GM23338 (cell line): ENCODE data around the gene ARHGAP11B.
"Not testable (repeated sequence)": the region's sequence is repeated elsewhere in the genome, so short reads cannot be mapped to it uniquely, and the experiment has no call there.

Source experiments
- ATAC-seq: fragments of 200-7000 bp; cut with Tn5 transposase; 3 replicates; pipeline ENCODE4 v1.9.1; 2020
- DNase-seq: peaks from one replicate; pipeline ENCODE4 v3.0.0-alpha.2; 2015; ENCODE audit warnings: low spot score
- H2AFZ ChIP-seq: fragments of 200-600 bp; sonication (generic); 2 replicates; pipeline ENCODE4 v1.8.0; 2016; ENCODE audit warnings: antibody characterized with exemption, mild to moderate bottlenecking, moderate library complexity
- H3F3A ChIP-seq: fragments of 200-600 bp; sonication (generic); replicated peaks from 2 replicates; pipeline ENCODE4 v1.8.0; 2017; ENCODE audit warnings: antibody characterized with exemption, mixed run types, low read depth
- H3K27ac ChIP-seq: fragments of 200-600 bp; sonication (generic); 2 replicates; pipeline ENCODE4 v1.6.1; 2016; ENCODE audit warnings: low read depth
- H3K27me3 ChIP-seq: fragments of 200-600 bp; sonication (generic); 2 replicates; pipeline ENCODE4 v1.8.0; 2016; ENCODE audit warnings: mild to moderate bottlenecking, mixed run types, moderate library complexity; ENCODE audit not compliant: insufficient read depth
- H3K36me3 ChIP-seq: fragments of 200-600 bp; sonication (generic); 2 replicates; pipeline ENCODE4 v1.8.0; 2016; ENCODE audit warnings: mild to moderate bottlenecking; ENCODE audit not compliant: insufficient read depth
- H3K4me1 ChIP-seq: fragments of 200-600 bp; sonication (generic); 2 replicates; pipeline ENCODE4 v1.8.0; 2016; ENCODE audit warnings: mild to moderate bottlenecking, moderate library complexity; ENCODE audit not compliant: insufficient read depth
- H3K4me2 ChIP-seq: fragments of 200-600 bp; sonication (generic); 2 replicates; pipeline ENCODE4 v1.7.1; 2017; ENCODE audit warnings: mixed run types
- H3K4me3 ChIP-seq: fragments of 200-600 bp; sonication (generic); 2 replicates; pipeline ENCODE4 v1.6.1; 2016; ENCODE audit warnings: mixed run types
- H3K79me2 ChIP-seq: fragments of 200-600 bp; sonication (generic); replicated peaks from 2 replicates; pipeline ENCODE4 v1.8.0; 2017; ENCODE audit warnings: mild to moderate bottlenecking; ENCODE audit not compliant: insufficient read depth
- H3K9me2 ChIP-seq: fragments of 200-600 bp; sonication (generic); 2 replicates; pipeline ENCODE4 v1.8.0; 2017; ENCODE audit not compliant: insufficient read depth
- H4K20me1 ChIP-seq: fragments of 200-600 bp; sonication (generic); replicated peaks from 2 replicates; pipeline ENCODE4 v1.8.0; 2017; ENCODE audit warnings: mild to moderate bottlenecking; ENCODE audit not compliant: insufficient read depth
- H3K27ac Mint-ChIP-seq: 2 replicates; pipeline ENCODE4 v1.8.0; 2020; ENCODE audit warnings: inconsistent platforms, mild to moderate bottlenecking, moderate library complexity, mixed read lengths
- H3K27me3 Mint-ChIP-seq: 3 replicates; pipeline ENCODE4 v1.8.0; 2022; ENCODE audit warnings: low read depth, mild to moderate bottlenecking, moderate library complexity, mixed read lengths, inconsistent platforms; ENCODE audit not compliant: insufficient read depth, poor library complexity
- H3K36me3 Mint-ChIP-seq: 3 replicates; pipeline ENCODE4 v1.8.0; 2021; ENCODE audit warnings: low read depth, mild to moderate bottlenecking, inconsistent platforms, moderate library complexity, mixed read lengths
- H3K4me1 Mint-ChIP-seq: 3 replicates; pipeline ENCODE4 v1.8.0; 2020; ENCODE audit warnings: mild to moderate bottlenecking, inconsistent platforms, mixed read lengths
- H3K4me3 Mint-ChIP-seq: 3 replicates; pipeline ENCODE4 v1.8.0; 2021; ENCODE audit warnings: moderate library complexity, mild to moderate bottlenecking, inconsistent platforms, mixed read lengths
- H3K9me3 Mint-ChIP-seq: 3 replicates; pipeline ENCODE4 v1.8.0; 2020; ENCODE audit warnings: moderate library complexity, mild to moderate bottlenecking, inconsistent platforms, mixed read lengths
- EZH2 ChIP-seq: fragments of 200-600 bp; sonication (generic); IDR thresholded peaks from one replicate; pipeline ENCODE4 v1.8.0; 2017; ENCODE audit warnings: antibody characterized with exemption, mild to moderate bottlenecking, low read depth; ENCODE audit not compliant: unreplicated experiment
- EZH2phosphoT487 ChIP-seq: fragments of 200-600 bp; sonication (generic); IDR thresholded peaks from one replicate; pipeline ENCODE4 v1.8.1; 2018; ENCODE audit warnings: antibody characterized with exemption; ENCODE audit not compliant: unreplicated experiment
- NANOG ChIP-seq: IDR thresholded peaks from 2 replicates; pipeline ENCODE4 v1.6.1; 2016; ENCODE audit warnings: antibody characterized with exemption, borderline replicate concordance
- POLR2AphosphoS5 ChIP-seq: IDR thresholded peaks from 2 replicates; pipeline ENCODE4 v1.6.1; 2016; ENCODE audit warnings: antibody characterized with exemption, low read depth

Gene ARHGAP11B

GRCh38 chr15:30621342-30621741 is 4.6 kb upstream of the ARHGAP11B start:
- H3K27ac Mint-ChIP-seq, H4K20me1 ChIP-seq: not testable (repeated sequence)

GRCh38 chr15:30626194-30626565 is 252 bp downstream of the ARHGAP11B start:
- H4K20me1 ChIP-seq, H3K9me3 Mint-ChIP-seq, H3K36me3 ChIP-seq, H3F3A ChIP-seq, H3K9me2 ChIP-seq, H3K27me3 ChIP-seq, H3K4me1 ChIP-seq, H3K4me1 Mint-ChIP-seq, H2AFZ ChIP-seq, H3K36me3 Mint-ChIP-seq, H3K27me3 Mint-ChIP-seq: not testable (repeated sequence)
- TF ChIP-seq POLR2AphosphoS5 = 0 out of 2 replicates have a peak, but pooled peaks have one; percentile 5
- peak overlapping the region; percentile 94 for H3K4me3 ChIP-seq
- H3K79me2 ChIP-seq = peaks cover 54% of the 10 kb centered on the region
- peak overlapping the region; percentile 95 for H3K27ac Mint-ChIP-seq
- ATAC-seq (peak; percentile 74; the same call in 2 of the 3 replicates), DNase-seq (peak; percentile 14)
- peak overlapping the region; percentile 86; the same call in 1 of the 2 replicates for H3K27ac ChIP-seq
- peak overlapping the region; percentile 98 for H3K4me3 Mint-ChIP-seq
- peak overlapping the region; percentile 56 for H3K4me2 ChIP-seq

More at GRCh38 chr15:30621342-30621741, 4.6 kb upstream of the ARHGAP11B start:
- not testable (repeated sequence) for H3K9me2 ChIP-seq, H3K4me3 ChIP-seq, H2AFZ ChIP-seq, H3K79me2 ChIP-seq, H3K4me1 ChIP-seq, H3K36me3 Mint-ChIP-seq, H3K27me3 ChIP-seq, H3K27me3 Mint-ChIP-seq, H3K9me3 Mint-ChIP-seq, H3K36me3 ChIP-seq, H3F3A ChIP-seq, H3K4me2 ChIP-seq, H3K4me1 Mint-ChIP-seq, H3K27ac ChIP-seq, H3K4me3 Mint-ChIP-seq
- ATAC-seq (peak; percentile 10), DNase-seq (peak; percentile 23)

GRCh38 chr15:30626632-30627031 is 704 bp downstream of the ARHGAP11B start:
- not testable (repeated sequence) for H3F3A ChIP-seq, H3K4me1 Mint-ChIP-seq, H2AFZ ChIP-seq, H4K20me1 ChIP-seq, H3K27me3 ChIP-seq, H3K27me3 Mint-ChIP-seq, H3K9me2 ChIP-seq, H3K4me1 ChIP-seq, H3K36me3 Mint-ChIP-seq, H3K9me3 Mint-ChIP-seq, H3K36me3 ChIP-seq, H3K27ac ChIP-seq
- ATAC-seq (peak; percentile 23), DNase-seq (peak; percentile 11)
- H3K4me3 Mint-ChIP-seq = peak overlapping the region; percentile 98
- peaks cover 58% of the 10 kb centered on the region for H3K79me2 ChIP-seq
- H3K4me3 ChIP-seq = peak overlapping the region; percentile 94
- peak overlapping the region; percentile 56 for H3K4me2 ChIP-seq
- peak overlapping the region; percentile 95 for H3K27ac Mint-ChIP-seq

- Histone ChIP-seq H3K27ac (no peak overlapping the region), H4K20me1 (no peaks in the 10 kb centered on the region; the same call in none of the 2 replicates), H3K4me2 (no peak overlapping the region), H3K79me2 (no peaks in the 10 kb centered on the region), H3K27me3 (no peaks in the 10 kb centered on the region), H3K4me3 (no peak overlapping the region), H3K36me3 (peaks cover 22% of the 10 kb centered on the region), H2AFZ (no peak overlapping the region), H3K9me2 (no peaks in the 10 kb centered on the region), H3K4me1 (no peaks in the 10 kb centered on the region), H3F3A (no peaks in the 10 kb centered on the region)
- DNase-seq = no peak
- Mint-ChIP-seq H3K27ac (peak overlapping the region; percentile 36; the same call in 1 of the 2 replicates), H3K4me1 (no peaks in the 10 kb centered on the region; the same call in 1 of the 3 replicates), H3K27me3 (peaks cover 2% of the 10 kb centered on the region), H3K9me3 (no peaks in the 10 kb centered on the region), H3K36me3 (peaks cover 36% of the 10 kb centered on the region), H3K4me3 (no peak overlapping the region)
- ATAC-seq = no peak
- TF ChIP-seq EZH2phosphoT487 (no peak), POLR2AphosphoS5 (no peak), EZH2 (no peak), NANOG (no peak)
Observed at GRCh38 chr15:30650012-30650929, 24.3 kb downstream of the ARHGAP11B start.
